NCI-H2029 treated with DMSO at 0.1 percent for 48 hours (cell line): ENCODE results near the gene VPS26C.
A peak's percentile ranks its signal among the peaks of the same experiment; 100 is the strongest.
"Not testable (repeated sequence)": the region's sequence is repeated elsewhere in the genome, so short reads cannot be mapped to it uniquely, and the experiment has no call there.

Source experiments
- DNase-seq: peaks from one replicate; lab custom pipeline; 2025; lab: John Stamatoyannopoulos, UW

VPS26C gene

GRCh38 chr21:37267269-37268185 is at the start of gene VPS26C:
Gene VPS26C, minus strand, starts transcription at chr21:37267334. Its CDS starts 40 bp downstream, at chr21:37267294.
- peak; percentile 94 for DNase-seq

DNA sequence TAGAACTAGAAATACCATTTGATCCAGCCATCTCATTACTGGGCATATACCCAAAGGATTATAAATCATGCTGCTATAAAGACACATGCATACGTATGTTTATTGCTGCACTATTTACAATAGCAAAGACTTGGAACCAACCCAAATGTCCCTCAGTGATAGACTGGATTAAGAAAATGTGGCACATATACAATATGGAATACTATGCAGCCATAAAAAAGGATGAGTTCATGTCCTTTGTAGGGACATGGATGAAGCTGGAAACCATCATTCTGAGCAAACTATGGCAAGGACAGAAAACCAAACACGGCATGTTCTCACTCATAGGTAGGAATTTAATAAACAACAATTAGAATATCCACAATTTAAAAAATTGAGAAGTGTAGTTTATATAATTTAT is 48.9 kb upstream of the VPS26C start:
- DNase-seq: not testable (repeated sequence)

- DNase-seq: no peak
These were observed 33.1 kb upstream of the VPS26C start for GRCh38 chr21:37300114-37300751.

GRCh38 chr21:37297364-37297763 is 30.2 kb upstream of the VPS26C start:
- DNase-seq: no peak

GRCh38 chr21:37294679-37295078 is 27.5 kb upstream of the VPS26C start:
- no peak for DNase-seq

- no peak for DNase-seq
These were observed 25.8 kb upstream of the VPS26C start for GRCh38 chr21:37292941-37293340.

- DNase-seq: no peak
These were observed 24.9 kb upstream of the VPS26C start for GRCh38 chr21:37292041-37292440.

DNA sequence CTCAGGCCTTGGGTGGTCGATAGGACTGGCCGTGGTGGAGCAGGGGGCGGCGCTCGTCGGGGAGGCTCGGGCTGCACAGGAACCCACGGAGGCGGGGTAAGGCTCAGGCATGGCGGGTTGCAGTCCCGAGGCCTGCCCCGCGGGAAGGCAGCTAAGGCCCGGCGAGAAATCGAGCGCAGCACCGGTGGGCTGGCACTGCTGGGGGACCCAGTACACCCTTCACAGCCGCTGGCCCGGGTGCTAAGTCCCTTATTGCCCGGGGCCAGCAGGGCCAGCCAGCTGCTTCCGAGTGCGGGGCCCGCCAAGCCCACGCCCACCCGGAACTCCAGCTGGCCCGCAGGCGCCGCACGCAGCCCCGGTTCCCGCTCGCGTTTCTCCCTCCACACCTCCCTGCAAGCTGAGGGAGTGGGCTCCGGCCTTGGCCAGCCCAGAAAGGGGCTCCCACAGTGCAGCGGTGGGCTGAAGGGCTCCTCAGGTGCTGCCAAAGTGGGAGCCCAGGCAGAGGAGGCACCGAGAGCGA is 16.1 kb upstream of the VPS26C start:
- not testable (repeated sequence) for DNase-seq

GRCh38 chr21:37282602-37283001 is 15.5 kb upstream of the VPS26C start:
- not testable (repeated sequence) for DNase-seq

DNA sequence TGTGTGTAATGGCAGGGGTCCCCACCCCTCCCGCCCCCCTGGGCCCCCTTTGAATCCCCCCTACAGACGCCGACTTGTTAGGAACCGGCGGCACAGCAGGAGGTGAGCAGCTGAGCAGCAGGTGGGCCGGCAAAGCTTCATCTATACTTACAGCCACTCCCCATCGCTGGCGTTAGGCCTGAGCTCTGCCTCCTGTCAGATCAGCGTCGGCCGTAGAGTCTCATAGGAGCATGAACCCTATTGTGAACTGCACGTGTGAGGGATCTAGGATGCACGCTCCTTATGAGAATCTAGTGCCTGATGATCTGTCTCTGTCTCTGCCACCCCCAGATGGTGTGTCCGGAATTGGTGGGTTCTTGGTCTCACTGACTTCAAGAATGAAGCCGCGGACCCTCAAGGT is 14.9 kb upstream of the VPS26C start:
- no peak for DNase-seq

DNA sequence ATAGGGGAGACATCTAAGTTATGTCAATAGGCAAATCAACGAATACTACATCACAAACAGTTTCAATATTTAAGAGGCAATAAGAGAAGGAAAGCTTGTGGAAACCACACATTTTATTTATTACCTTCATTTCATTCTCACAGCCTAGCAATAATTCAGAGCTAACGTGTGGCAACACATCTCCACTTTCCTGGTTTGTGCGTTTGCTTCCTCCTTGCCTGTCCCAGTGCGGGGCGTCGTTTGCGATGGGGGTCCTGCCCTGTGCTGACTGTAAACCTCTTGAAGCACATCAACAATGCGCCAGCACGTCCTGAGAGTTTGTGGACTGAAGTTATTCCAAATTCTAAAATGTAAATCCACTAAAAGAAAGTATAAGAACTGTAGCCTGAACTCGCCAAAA is 14.4 kb upstream of the VPS26C start:
- DNase-seq: no peak

DNA sequence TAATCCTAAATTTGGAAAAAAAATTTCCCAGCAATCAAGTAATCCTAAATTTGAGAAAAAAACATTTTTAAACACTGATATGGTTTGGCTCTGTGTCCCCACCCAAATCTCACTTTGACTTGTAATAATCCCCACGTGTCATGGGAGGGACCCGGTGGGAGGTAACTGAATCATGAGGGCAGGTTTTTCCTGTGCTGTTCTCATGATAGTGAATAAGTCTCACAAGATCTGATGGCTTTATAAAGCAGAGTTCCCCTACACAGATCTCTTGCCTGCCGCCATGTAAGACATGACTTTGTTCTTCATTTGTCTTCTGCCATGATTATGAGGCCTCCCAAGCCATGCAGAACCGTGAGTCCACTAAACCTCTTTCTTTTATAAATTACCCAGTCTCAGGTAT is 12.1 kb upstream of the VPS26C start:
- not testable (repeated sequence) for DNase-seq

DNA sequence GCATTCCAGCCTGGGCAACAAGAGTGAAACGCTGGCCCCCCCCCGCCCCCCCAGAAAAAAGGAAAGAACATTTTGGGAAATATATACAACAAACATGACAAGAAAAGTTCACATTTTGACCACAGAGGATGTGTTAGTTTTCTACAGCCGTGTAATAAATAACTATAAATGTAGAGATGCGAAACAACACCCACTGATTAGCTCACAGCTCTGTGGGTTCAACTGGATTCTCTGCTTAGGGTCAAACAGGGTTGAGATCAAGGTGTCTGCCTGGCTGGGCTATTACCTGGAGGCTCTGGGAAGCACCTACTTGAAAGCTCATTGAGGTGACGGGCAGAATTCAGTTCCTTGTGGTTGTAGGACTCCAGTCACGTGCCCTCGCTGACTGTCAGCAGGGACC is 11.1 kb upstream of the VPS26C start:
- no peak for DNase-seq

GRCh38 chr21:37276377-37276776 is 9.2 kb upstream of the VPS26C start:
- DNase-seq: no peak

- DNase-seq: no peak
These were observed 7.0 kb upstream of the VPS26C start for GRCh38 chr21:37273911-37274690.

DNA sequence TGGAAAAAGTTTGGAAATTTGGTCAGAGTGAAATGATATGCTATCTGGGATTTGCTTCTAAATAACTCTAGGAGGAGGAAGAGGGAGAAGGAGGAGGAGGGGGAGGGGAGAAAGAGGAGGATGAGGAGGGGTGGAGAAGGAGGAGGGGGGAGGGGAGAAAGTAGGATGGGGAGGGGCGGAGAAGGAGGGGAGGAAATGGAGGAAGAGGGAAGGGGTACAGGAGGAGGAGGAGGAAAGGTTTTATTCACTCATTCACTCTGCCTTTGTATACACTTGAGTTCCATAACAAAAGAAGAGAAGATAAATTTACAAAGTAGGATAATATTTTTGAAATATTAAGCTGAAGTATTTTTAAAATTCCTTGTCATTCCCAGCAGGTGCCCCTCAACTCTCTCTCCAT is 6.3 kb upstream of the VPS26C start:
- no peak for DNase-seq

DNA sequence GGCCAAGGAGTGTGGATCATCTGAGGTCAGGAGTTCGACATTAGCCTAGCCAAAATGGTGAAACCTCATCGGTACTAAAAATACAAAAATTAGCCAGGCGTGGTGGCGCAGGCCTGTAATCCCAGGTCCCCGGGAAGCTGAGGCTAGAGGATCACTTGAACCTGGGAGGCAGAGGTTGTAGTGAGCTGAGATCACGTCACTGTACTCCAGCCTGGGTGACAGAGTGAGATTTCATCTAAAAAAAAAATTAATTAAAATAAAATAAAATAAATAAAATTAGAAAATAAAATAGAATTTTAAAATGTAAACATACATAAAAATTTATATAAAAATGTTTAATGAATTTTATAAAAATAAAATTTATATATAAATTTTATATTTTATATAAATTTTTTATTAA is 5.8 kb upstream of the VPS26C start:
- no peak for DNase-seq

- DNase-seq: no peak
These were observed 3.6 kb upstream of the VPS26C start for GRCh38 chr21:37270576-37271365.

DNA sequence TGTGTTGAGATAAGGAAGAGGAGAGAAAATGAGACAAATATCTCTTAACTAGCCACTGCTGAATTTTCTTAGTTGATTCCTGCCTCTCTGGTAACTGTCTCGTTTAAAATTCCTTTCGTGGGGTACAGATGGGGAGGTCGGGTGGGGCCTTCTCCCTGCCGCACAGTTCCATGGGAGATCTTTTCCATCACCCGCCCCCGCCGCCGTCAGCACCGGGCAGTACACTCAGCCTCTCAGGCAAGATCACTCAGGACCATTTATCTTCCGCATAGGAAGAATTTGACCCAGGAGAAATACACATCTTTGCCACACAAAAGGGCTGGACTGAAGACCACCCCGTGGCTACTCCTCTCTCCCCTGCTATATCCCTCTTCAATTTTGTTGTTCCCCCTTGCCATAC is 2.3 kb upstream of the VPS26C start:
- DNase-seq: no peak

DNA sequence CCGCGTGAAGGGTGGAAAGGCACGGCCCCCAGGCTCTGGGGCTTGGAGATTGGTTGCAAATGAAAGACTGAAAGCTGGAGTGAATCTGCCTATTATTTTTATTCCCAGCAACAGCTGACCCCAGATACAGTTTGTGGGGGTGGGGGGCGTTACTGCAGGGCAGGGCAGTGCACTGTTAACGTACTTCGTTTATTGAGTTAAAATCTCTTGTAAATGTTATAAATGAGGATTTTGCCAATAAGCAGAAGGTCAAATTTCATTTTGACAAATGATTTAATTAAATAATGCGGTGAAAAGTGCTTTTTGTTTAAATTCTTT is 1.0 kb upstream of the VPS26C start:
- no peak for DNase-seq

DNA sequence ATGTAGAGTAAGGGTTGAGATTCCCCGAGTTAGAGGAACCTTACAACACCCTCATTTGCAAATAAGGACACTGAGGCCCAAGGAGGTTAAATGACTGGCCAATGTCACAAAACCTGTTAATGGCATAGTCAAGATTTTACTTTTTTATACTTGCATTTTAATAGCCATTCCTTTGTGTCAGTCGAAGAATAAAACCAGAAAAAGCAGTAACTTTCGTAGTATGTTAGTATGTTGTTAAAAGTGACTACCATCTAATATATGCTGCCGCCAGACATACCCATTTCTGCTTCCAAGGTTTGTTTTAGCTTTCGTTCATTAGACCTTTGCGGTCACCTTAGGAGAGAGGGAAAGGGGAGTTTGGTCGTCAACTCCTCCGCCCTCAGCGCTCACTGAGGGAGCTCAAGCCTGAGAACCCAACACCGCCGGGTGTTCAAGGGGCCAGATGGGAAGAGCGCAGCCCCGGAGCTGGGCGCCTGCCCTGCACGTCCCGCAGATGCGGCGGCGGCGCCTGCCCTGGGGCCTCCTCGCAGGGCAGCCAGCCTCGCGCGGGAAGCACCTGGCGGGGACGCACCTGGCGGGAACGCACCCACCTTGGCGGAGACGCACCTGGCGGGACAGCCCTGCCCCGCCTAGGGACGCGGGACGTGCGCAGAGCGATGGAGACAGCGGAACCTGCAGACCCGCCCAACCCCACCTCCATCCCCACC is 466 bp downstream of the VPS26C start:
- peak; percentile 45 for DNase-seq
